Common myeloid progenitor, CD34-positive (primary cell): ENCODE results near the gene ARHGAP27.
"Not testable (repeated sequence)": the region's sequence is repeated elsewhere in the genome, so short reads cannot be mapped to it uniquely, and the experiment has no call there.

Experiments
- CTCF ChIA-PET: fragments of 350-600 bp; sonication (Branson Sonifier 250); formaldehyde crosslinking; loops from one replicate; lab custom pipeline; 2021; ENCODE audit warnings: antibody characterized with exemption; lab: Charles Lee
- POLR2A ChIA-PET: fragments of 350-600 bp; sonication (Branson Sonifier 250); formaldehyde crosslinking; loops from one replicate; lab custom pipeline; 2021; ENCODE audit warnings: antibody characterized with exemption; lab: Charles Lee
- DNase-seq, 3 donors: peaks; one replicate each; pipeline versions ENCODE4 v3.0.0 to v3.0.0-alpha.2; 2013
- H3K27ac ChIP-seq, 2 experiments: 1 replicate in 1 of 2; 2 replicates in 1 of 2; pipeline ENCODE4 v1.7.0; 2013; ENCODE audit warnings: inconsistent platforms in 2 of 2, low read length in 2 of 2, mild to moderate bottlenecking in 2 of 2, low read depth in 1 of 2, moderate library complexity in 1 of 2; ENCODE audit not compliant: severe bottlenecking in 2 of 2, insufficient read depth in 1 of 2, poor library complexity in 1 of 2
- H3K27me3 ChIP-seq, 5 experiments: replicated peaks in 2 of 5; 1 replicate in 3 of 5; 2 replicates in 2 of 5; pipeline versions ENCODE4 v1.6.1 to v1.7.0; 2013; ENCODE audit warnings: low read length in 4 of 5, mild to moderate bottlenecking in 2 of 5, moderate library complexity in 2 of 5, inconsistent platforms in 1 of 5; ENCODE audit not compliant: insufficient read depth in 5 of 5, control insufficient read depth in 4 of 5
- H3K36me3 ChIP-seq, 4 experiments: 1 replicate in 2 of 4; 2 replicates in 2 of 4; pipeline versions ENCODE4 v1.6.1 to v1.7.0; 2013; ENCODE audit warnings: low read length in 3 of 4, control low read depth in 1 of 4, mild to moderate bottlenecking in 1 of 4; ENCODE audit not compliant: control insufficient read depth in 4 of 4, insufficient read depth in 4 of 4
- H3K4me1 ChIP-seq, 4 experiments: 1 replicate in 3 of 4; 2 replicates in 1 of 4; pipeline versions ENCODE4 v1.6.1 to v1.7.1; 2013; ENCODE audit warnings: low read length in 3 of 4, mild to moderate bottlenecking in 3 of 4, control low read depth in 1 of 4, inconsistent platforms in 1 of 4, moderate library complexity in 1 of 4; ENCODE audit not compliant: control insufficient read depth in 4 of 4, insufficient read depth in 4 of 4; ENCODE audit errors: control extremely low read depth in 1 of 4
- H3K4me3 ChIP-seq, 7 experiments: 1 replicate in 4 of 7; 2 replicates in 3 of 7; pipeline versions ENCODE4 v1.5.1 to v1.7.0; 2013; ENCODE audit warnings: mild to moderate bottlenecking in 7 of 7, low read length in 6 of 7, moderate library complexity in 6 of 7, inconsistent platforms in 2 of 7, low read depth in 2 of 7, control low read depth in 1 of 7; ENCODE audit not compliant: insufficient read depth in 4 of 7, control insufficient read depth in 1 of 7; ENCODE audit errors: extremely low read depth in 1 of 7
- H3K9me3 ChIP-seq, 5 experiments: 1 replicate in 4 of 5; 2 replicates in 1 of 5; pipeline versions ENCODE4 v1.6.1 to v1.7.1; 2013; ENCODE audit warnings: low read length in 4 of 5, mild to moderate bottlenecking in 2 of 5, inconsistent platforms in 1 of 5, low read depth in 1 of 5, moderate library complexity in 1 of 5; ENCODE audit not compliant: control insufficient read depth in 4 of 5, insufficient read depth in 2 of 5; ENCODE audit errors: control extremely low read depth in 1 of 5
- WGBS: methylation state at CpG from one replicate; pipeline ENCODE4 v1.1.5; 2013; ENCODE audit not compliant: insufficient coverage; 5-methylcytosine and 5-hydroxymethylcytosine counted together

Gene ARHGAP27

GRCh38 chr17:45346216-45347015, 86.3 kb downstream of the ARHGAP27 start:
- POLR2A ChIA-PET = interaction anchor here (0.9 kb wide), 1 partner anchor 13 kb away, joined by 3 read pairs; no protein-coding TSS in a partner anchor
- WGBS = 92% methylated on average over 11 of the region's 13 CpGs
- peaks cover 7 to 32% (median 23%) of the 10 kb centered on the region in 4 experiments for H3K4me1 ChIP-seq
- H3K27ac ChIP-seq = no peak overlapping the region
- H3K4me3 ChIP-seq = no peak overlapping the region
- H3K27me3 ChIP-seq = no peaks in the 10 kb centered on the region
- DNase-seq = no peak
- CTCF ChIA-PET = interaction anchor here (0.6 to 2.2 kb wide), 11 partner anchors 12 to 112 kb away, joined by 3 to 8 read pairs (median 4); no protein-coding TSS in a partner anchor
- no peaks in the 10 kb centered on the region for H3K36me3 ChIP-seq
- no peaks in the 10 kb centered on the region for H3K9me3 ChIP-seq

- peak; percentile 86 to 98 (median 96) for DNase-seq
- H3K36me3 ChIP-seq = no peaks in the 10 kb centered on the region
- peak overlapping the region in 1 of 2 experiments; percentile 50 for H3K27ac ChIP-seq
- H3K4me1 ChIP-seq = peaks cover 7 to 32% (median 23%) of the 10 kb centered on the region in 4 experiments
- H3K4me3 ChIP-seq = peak overlapping the region in 1 of 7 experiments; percentile 16
- ChIA-PET POLR2A (interaction anchor here (0.5 to 1.1 kb wide), 7 partner anchors 13 to 197 kb away, joined by 3 to 6 read pairs (median 3); partner anchors contain the start of genes HEXIM1 and MAP3K14), CTCF (interaction anchor here (0.6 to 3.9 kb wide), 15 partner anchors 12 to 111 kb away, joined by 3 to 12 read pairs (median 4); partner anchors contain the start of gene MAP3K14)
- 0% methylated on average over 2 of the region's 3 CpGs for WGBS
- H3K27me3 ChIP-seq = no peaks in the 10 kb centered on the region
- no peaks in the 10 kb centered on the region for H3K9me3 ChIP-seq
Observed at GRCh38 chr17:45345554-45346215, 87.0 kb downstream of the ARHGAP27 start.

GRCh38 chr17:45345246-45345553, 87.5 kb downstream of the ARHGAP27 start:
- Histone ChIP-seq H3K27me3 (no peaks in the 10 kb centered on the region), H3K4me1 (peaks cover 7 to 32% (median 23%) of the 10 kb centered on the region in 4 experiments), H3K9me3 (no peaks in the 10 kb centered on the region), H3K4me3 (peak overlapping the region in 1 of 7 experiments; percentile 16), H3K36me3 (no peaks in the 10 kb centered on the region), H3K27ac (peak overlapping the region in 1 of 2 experiments; percentile 50)
- CTCF ChIA-PET = interaction anchor here (0.6 to 3.9 kb wide), 14 partner anchors 12 to 95 kb away, joined by 3 to 12 read pairs (median 4); partner anchors contain the start of gene MAP3K14
- POLR2A ChIA-PET = interaction anchor here (0.5 to 1.1 kb wide), 6 partner anchors 12 to 196 kb away, joined by 3 to 6 read pairs (median 3); partner anchors contain the start of genes HEXIM1 and MAP3K14
- no CpG with 5 or more reads among the region's 3 CpGs for WGBS
- no peak for DNase-seq

- not testable (repeated sequence) for H3K27ac ChIP-seq, H3K36me3 ChIP-seq, H3K27me3 ChIP-seq, H3K4me3 ChIP-seq, DNase-seq, H3K9me3 ChIP-seq
- peaks cover 7 to 32% (median 23%) of the 10 kb centered on the region in 4 experiments for H3K4me1 ChIP-seq
- POLR2A ChIA-PET = interaction anchor here (1.1 kb wide), 1 partner anchor 11 kb away, joined by 3 read pairs; no protein-coding TSS in a partner anchor
- CTCF ChIA-PET = interaction anchor here (1.4 to 3.9 kb wide), 2 partner anchors 10 to 41 kb away, joined by 3 to 12 read pairs; no protein-coding TSS in a partner anchor
- WGBS = no CpG with 5 or more reads among the region's 10 CpGs
Observed at GRCh38 chr17:45343967-45344664, 88.6 kb downstream of the ARHGAP27 start.
